EH (cell line): ENCODE measurements around the gene HIRIP3.

Experiments used
- DNase-seq: peaks from one replicate; pipeline ENCODE4 v3.0.0-alpha.2; 2015; ENCODE audit warnings: low read depth

HIRIP3 gene

GRCh38 chr16:29983420-29984136 is 11.8 kb downstream of the HIRIP3 start:
- DNase-seq: no peak

GRCh38 chr16:29982560-29983419 is 12.6 kb downstream of the HIRIP3 start:
- no peak for DNase-seq

GRCh38 chr16:29978564-29979270 is 16.7 kb downstream of the HIRIP3 start:
- no peak for DNase-seq

- DNase-seq: no peak
Measured at GRCh38 chr16:29978081-29978480, 17.3 kb downstream of the HIRIP3 start.

GRCh38 chr16:29977063-29977825 is 18.2 kb downstream of the HIRIP3 start:
- no peak for DNase-seq

GRCh38 chr16:29975811-29976511 is 19.5 kb downstream of the HIRIP3 start:
- DNase-seq: no peak

- DNase-seq: no peak
Measured at GRCh38 chr16:29975134-29975538, 20.3 kb downstream of the HIRIP3 start.

GRCh38 chr16:29974291-29975133 is 20.9 kb downstream of the HIRIP3 start:
- DNase-seq: peak; percentile 30

GRCh38 chr16:29973384-29974246 is 21.8 kb downstream of the HIRIP3 start, which contains the start of gene TAOK2:
TSS of gene TAOK2 (plus strand) at chr16:29973868. CDS start at chr16:29977773, 3,905 bp downstream.
- DNase-seq: peak; percentile 99

- no peak for DNase-seq
Measured at GRCh38 chr16:29972992-29973383, 22.4 kb downstream of the HIRIP3 start.

- no peak for DNase-seq
Measured at GRCh38 chr16:29972500-29972899, 22.9 kb downstream of the HIRIP3 start.

GRCh38 chr16:29971304-29971703 is 24.1 kb downstream of the HIRIP3 start:
- no peak for DNase-seq

- no peak for DNase-seq
Measured at GRCh38 chr16:29968205-29968604, 27.2 kb downstream of the HIRIP3 start.

GRCh38 chr16:29963021-29963743 is 32.2 kb downstream of the HIRIP3 start:
- no peak for DNase-seq

GRCh38 chr16:29962344-29962994 is 32.9 kb downstream of the HIRIP3 start:
- DNase-seq: peak; percentile 62

- DNase-seq: peak; percentile 92
Measured at GRCh38 chr16:29961479-29962343, 33.7 kb downstream of the HIRIP3 start, which contains the start of gene TMEM219. TSS of gene TMEM219 (plus strand) at chr16:29962079. CDS start at chr16:29963144, 1,065 bp downstream.

- no peak for DNase-seq
Measured at GRCh38 chr16:29961127-29961478, 34.3 kb downstream of the HIRIP3 start.
